Measurements from ENCODE around the gene TUBB3.
"Not testable (repeated sequence)": the region's sequence is repeated elsewhere in the genome, so short reads cannot be mapped to it uniquely, and the experiment has no call there.

The TUBB3 gene

DNA sequence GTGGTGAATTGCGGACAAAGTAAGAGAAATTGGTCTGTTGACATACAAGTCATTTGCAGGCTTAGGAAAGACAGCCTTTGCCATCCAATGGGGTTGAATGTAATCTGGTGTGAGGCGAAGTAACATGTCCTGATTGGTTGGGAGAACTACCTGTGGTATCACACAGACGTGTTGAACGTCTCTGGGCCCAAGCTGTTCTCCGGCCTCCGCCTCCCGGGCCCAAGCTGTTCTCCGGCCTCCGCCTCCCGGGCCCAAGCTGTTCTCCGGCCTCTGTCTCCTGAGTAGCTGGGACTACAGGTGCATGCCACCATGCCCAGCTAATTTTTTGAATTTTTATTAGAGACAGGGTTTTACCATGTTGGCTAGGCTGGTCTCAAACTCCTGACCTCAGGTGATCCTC lies 44.9 kb downstream of the TUBB3 start:
- not testable (repeated sequence) for DNase-seq

DNA sequence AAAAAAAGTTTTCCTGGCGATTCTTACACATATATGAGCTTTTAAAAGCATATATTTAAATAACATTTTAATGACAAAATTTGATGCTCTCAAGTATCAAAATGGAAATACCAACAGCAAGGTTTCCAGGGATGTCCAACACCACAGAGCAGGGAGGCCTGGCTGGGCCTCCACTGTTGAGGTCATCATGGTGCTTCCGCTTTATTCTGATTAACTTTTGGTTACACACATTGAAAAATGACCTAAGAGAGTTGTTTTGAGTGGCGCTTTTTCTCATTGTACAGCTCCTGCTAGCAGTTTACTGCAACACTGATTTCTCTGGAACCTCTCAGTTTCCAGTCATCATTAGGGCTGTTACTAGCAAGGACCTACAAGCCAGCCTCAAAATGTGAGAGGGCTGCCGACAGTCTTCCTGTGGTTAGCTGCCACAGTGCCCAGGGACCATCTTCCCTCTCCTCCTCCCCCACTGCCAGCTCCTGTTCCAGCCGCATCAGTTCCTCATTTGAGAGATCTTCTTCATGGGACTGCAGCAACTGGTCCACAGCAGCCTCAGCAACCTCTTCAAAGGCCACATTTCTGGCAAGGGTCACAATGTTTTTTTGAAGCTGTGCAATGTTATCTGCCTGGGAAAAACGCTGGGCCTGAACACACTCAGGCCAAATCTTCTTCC lies 46.7 kb downstream of the TUBB3 start:
- DNase-seq: no peak

DNA sequence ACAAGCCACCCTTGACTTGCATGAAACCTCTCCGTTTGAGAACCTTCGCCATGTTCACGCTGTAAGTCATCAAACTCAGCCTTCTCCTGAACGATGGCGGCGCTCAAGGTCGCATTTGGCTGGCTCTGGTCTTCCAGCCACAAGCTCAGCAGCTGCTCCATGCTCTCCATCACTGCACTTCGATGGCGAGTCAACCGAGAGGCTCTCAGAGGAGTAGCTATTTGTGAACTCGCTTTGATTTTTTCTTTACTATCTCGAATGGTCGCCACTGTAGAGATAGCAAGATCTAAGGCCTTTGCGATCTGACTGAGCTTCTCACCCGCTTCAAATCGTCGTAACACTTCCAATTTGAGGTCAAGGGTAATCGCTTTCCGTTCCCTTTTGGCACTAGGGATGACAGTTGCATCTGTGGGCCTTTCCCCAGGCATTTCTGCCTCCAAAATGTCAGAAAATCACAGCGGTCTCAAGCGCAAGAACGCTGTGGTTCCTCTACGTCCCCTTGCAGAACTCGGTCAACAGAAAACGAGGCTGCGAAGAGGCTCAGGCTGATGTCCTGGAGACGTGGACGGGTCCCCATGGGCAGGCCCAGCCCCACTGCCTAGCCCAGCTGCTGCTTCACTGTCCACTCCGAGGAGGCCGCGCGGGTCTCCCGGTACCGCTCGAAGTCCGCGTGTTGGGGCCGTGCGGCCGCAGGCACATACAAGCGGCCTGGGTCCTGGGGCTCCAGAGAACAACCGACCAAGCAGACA lies 48.5 kb downstream of the TUBB3 start:
- DNase-seq: no peak

DNA sequence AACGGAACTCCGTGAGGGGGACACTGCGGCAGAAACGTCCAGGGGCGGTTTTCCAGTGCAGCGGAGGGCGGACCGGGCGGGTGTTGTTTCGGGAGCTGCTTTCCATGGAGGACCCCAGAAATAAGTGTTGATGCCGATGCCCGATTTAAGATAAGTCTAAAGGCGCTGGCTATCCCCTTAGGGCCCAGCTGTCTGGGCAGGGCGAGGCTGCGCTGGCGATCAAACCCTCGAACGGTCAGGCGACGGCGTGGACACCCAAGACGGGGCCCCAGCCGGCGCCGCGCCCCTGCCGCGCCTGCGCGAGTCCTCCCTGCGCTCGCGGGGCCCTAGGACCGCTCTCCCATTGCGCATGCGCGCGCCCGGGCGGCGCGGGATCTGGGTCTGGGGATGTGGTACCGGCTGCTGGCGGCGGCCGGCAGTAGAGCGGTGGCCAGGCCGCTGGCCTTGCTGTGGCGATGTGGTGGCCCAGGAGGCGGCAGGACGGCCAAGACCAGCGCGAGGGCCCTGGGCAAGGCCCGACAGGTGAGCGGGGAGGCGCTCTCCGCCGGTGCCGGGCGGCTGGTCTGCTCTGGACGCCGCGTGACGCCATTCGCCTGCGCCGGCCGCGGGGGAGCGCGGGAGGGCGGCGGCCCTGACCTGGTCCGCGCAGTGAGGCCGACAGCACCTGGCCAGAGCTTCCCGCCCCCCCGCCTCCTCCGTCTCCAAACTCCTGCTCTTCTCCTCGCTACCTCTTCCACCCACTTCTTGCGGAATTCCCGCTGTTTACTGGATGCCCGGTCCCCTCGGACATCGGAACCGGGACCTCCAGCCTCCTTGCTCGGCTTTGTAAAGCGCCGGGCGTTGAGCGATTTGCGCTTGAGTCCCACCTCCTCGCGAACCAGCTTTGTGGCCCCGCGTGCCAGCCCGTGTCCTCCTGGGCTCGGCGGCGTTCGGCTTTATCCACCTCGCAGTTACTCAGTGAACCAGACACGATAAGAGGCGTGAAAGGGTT lies 49.4 kb downstream of the TUBB3 start:
- DNase-seq: peak; percentile 74 to 85

DNA sequence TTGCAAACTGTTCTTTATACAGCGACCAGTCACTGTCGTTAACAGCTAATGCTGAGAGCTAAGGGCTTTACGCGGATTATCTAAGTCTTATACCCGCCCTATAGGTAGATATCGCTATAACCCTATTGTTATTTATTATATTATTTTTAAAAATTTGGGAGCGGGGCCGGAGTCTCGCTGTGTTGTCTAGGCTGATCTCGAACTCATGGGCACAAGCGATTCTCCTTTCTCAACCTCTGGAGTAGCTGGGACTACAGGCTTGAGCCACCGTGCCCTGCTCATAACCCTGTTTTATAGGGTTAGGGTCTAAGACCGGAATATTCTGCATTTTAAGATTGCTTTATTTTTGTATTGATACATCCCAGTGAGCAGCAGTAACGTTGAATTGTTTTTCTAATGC lies 50.1 kb downstream of the TUBB3 start:
- no peak for DNase-seq

DNA sequence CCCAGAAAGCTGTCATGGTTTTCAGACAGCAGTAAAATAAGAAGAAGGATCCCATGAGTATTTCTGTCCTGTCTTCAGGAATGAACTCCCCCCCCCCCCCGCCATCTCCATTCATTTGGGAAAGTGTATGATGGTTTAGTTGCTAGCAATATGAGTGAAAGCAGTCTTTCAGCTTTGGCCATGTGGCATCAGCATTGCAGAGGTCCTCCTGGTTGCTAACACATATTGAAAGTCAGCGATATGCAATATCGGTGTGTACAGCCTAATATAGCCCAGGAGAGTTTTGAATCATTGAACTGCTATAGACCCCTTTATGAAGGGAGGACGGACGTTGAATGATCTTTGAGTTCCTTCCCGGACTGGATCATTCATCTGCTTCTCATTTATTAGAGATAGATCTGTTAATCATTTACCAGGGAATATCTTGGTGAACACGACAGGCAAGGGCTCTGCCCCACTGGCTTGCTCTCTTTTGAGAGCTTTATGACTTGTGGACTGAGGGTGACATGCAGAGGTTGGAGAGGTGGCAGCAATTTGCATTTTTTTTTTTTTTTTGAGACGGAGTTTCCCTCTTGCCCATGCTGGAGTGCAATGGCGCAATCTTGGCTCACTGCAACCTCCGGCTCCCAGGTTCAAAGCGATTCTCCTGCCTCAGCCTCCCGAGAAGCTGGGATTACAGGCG lies 50.7 kb downstream of the TUBB3 start:
- DNase-seq: no peak

DNA sequence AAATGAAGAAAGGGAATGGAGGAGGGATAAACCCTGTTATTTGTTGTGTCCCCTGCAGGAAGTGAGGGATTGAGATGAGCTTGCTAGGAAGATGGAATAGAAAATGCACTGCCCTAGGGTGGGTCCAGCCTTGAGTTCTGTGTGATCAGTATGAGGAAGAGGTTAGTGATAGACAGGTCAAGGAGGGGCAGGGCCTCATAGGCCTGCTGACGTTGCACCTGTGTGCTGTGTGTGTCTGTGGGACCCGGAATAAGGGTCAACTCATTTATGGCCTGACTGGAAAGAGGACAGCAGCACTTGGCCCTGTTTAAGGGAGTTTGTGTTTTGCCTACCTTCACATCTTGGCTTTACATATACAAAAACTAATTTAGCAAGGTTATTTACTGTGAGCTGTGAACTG lies 51.7 kb downstream of the TUBB3 start:
- DNase-seq: no peak

DNA sequence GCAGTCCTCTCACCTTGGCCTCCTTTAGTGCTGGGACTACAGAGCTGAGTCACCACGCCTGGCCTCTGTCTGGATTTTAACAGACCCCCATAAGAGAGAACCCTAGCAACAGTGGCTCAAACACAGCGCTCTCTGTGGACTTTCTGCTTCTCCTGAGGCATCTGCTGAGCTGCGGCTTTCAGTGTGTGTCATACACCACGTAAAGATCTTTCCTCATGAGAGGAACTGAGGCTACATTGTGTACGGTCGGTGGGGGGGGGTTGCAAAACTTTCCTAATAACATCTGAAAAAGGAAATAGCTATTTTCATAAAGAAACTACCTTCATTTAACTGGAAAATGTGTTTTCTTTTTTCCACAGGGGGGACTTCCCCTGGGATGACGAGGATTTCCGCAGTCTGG lies 58.3 kb downstream of the TUBB3 start:
- no peak for DNase-seq

DNA sequence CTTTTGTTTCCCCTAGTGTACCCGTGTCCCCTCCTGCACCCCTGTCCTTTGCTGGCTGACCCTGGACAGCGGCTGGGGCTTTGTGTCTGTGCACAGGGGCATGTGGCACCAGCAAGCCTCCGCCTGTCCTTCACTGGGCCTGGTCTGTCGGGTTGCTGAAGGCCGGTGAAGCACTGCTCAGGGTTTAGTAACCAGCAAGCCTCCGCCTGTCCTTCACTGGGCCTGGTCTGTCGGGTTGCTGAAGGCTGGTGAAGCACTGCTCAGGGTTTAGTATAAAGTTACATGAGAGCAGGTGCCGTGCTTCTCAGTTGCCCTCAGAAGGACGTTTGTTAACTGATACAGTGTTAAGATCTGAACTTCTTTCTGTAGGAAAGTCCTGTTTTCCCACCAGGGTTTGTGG lies 59.2 kb downstream of the TUBB3 start:
- DNase-seq: no peak

DNA sequence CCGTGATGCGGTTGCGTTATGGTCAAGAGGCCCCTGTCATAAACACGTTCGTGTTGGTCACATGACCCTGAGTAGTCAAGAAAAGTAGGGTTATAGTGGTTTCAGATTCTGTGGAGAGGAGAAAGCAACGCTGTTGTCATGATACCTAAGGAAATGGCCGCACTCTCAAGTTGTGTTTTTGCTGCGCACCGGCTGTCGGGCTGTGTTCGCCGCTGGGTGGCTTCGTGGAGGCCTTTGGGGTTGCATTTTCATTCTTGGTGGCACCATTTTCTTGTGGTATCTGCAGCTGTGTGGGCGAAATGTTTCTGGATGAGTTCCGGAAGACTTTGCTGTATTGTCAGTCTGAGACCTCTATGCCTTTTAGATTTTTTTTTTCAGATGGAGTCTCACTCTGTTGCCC lies 60.4 kb downstream of the TUBB3 start:
- no peak for DNase-seq

DNA sequence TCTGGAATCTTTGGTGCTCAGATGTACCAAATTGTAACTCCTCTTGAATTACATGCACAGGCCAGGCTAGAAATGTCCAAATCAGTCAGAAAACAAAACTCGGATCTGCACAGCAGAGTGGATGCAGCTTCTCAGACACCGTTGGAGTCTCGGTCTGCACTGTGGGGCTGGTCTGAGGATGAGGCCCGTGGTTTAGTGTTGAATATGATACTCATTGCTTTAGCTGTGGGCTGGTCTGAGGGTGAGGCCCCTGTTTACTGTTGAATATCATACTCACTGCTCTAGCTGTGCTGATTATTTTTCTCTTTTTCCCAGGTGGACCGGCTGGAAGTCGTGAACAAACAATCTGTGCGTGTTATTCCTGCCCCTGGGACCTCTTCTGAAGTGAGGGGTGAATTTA lies 61.1 kb downstream of the TUBB3 start:
- DNase-seq: no peak

DNA sequence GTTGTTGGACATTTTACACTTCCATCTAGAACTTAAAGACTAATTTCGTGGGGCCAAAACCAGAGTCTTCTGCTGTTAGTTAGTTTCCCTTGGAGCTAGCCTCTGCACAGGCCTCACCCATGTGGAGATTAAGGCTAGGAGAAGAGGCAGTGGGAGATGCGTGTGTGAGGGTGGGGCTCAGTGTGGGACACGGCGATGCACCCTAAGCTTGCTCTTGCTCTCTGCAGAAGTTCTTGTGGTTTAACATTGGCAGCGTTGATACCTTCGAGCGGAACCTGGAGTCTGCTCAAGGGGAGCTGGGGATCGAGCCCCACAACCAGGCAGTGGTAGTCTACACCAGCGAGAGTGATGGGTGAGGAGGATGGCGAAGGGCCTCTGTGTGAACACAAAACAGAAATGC lies 62.1 kb downstream of the TUBB3 start:
- no peak for DNase-seq

Measured in NCI-H1930 (cell line).